HepG2 (cell line): Measurements from ENCODE around the gene C3orf18. TPM values are rescaled to one million over a fixed set of nuclear protein-coding genes. Genes with fewer than 3 reads are reported as not detected.

Experiments used
- ATAC-seq: fragments of 200-7000 bp; cut with Tn5 transposase; 3 replicates; pipeline ENCODE4 v1.9.1; 2020; ENCODE audit warnings: mild to moderate bottlenecking, moderate library complexity
- BruUV-seq: library from RNA; stranded (reverse); fragments of 400-500 nt; replicated peaks from 2 replicates; lab custom pipeline; 2021; lab: Mats Ljungman, UMichigan
- CTCF ChIA-PET: fragments of 300-600 bp; formaldehyde crosslinking; extraction: SDS; loops from one replicate; lab custom pipeline; 2021; ENCODE audit warnings: low total read pairs, inconsistent platforms, low intra/inter-chr PET ratio; lab: Yijun Ruan, JAX
- POLR2A ChIA-PET: fragments of 350-600 bp; sonication (Branson Sonifier 250); formaldehyde crosslinking; loops from one replicate; lab custom pipeline; 2020; ENCODE audit warnings: antibody characterized with exemption, inconsistent platforms; lab: Yijun Ruan, JAX
- DNase-seq: peaks from one replicate; pipeline ENCODE4 v3.0.0-alpha.2; 2015; ENCODE audit warnings: low spot score
- FAIRE-seq: peaks from 3 replicates; lab custom pipeline; 2011; peaks lifted over from hg19 to GRCh38; lab: Jason Lieb, UNC
- H2AFZ ChIP-seq: one replicate; pipeline ENCODE4 v1.6.1; 2011; ENCODE audit warnings: low read length, inconsistent platforms
- H3K27ac ChIP-seq: fragments of 300-600 bp; 3 replicates; pipeline ENCODE4 v1.8.0; 2011; ENCODE audit warnings: mixed run types, mild to moderate bottlenecking, mixed read lengths, low read length, inconsistent platforms; ENCODE audit not compliant: insufficient read depth; ENCODE audit errors: extremely low read length
- H3K27me3 ChIP-seq, 2 experiments: fragments of 200-600 bp in 1 of 2; 2 replicates in 1 of 2; 3 replicates in 1 of 2; pipeline versions ENCODE4 v1.6.0 to v1.8.0; 2011; ENCODE audit warnings: low read length in 2 of 2, mild to moderate bottlenecking in 2 of 2, moderate library complexity in 2 of 2, inconsistent platforms in 1 of 2; ENCODE audit not compliant: insufficient read depth in 2 of 2, control insufficient read depth in 1 of 2
- H3K36me3 ChIP-seq, 2 experiments: fragments of 200-600 bp in 1 of 2; replicated peaks in 1 of 2; 2 replicates in 1 of 2; 3 replicates in 1 of 2; pipeline versions ENCODE4 v1.5.1 to v1.8.0; 2011; ENCODE audit warnings: low read length in 2 of 2, inconsistent platforms in 1 of 2; ENCODE audit not compliant: insufficient read depth in 2 of 2, control insufficient read depth in 1 of 2
- H3K4me1 ChIP-seq: 2 replicates; pipeline ENCODE4 v1.5.1; 2012; ENCODE audit warnings: low read length, inconsistent platforms; ENCODE audit not compliant: insufficient read depth
- H3K4me2 ChIP-seq: 2 replicates; pipeline ENCODE4 v1.6.0; 2011; ENCODE audit warnings: low read depth, low read length, inconsistent platforms
- H3K4me3 ChIP-seq, 3 experiments: fragments of 200-600 bp in 1 of 3; sonication (generic), shearing (Covaris generic) in 1 of 3; replicated peaks in 1 of 3; 2 replicates each; pipeline ENCODE4 v1.5.1; 2011 to 2016; ENCODE audit warnings: low read length in 3 of 3, inconsistent platforms in 2 of 3, low read depth in 2 of 3, mild to moderate bottlenecking in 2 of 3, control low read depth in 1 of 3, mixed read lengths in 1 of 3; ENCODE audit not compliant: insufficient read depth in 1 of 3
- H3K79me2 ChIP-seq: one replicate; pipeline ENCODE4 v1.6.1; 2011; ENCODE audit warnings: low read length, inconsistent platforms; ENCODE audit not compliant: insufficient read depth
- H3K9ac ChIP-seq: 2 replicates; pipeline ENCODE4 v1.6.0; 2011; ENCODE audit warnings: mild to moderate bottlenecking, low read depth, low read length, inconsistent platforms; ENCODE audit not compliant: insufficient read depth
- H3K9me3 ChIP-seq: 2 replicates; pipeline ENCODE4 v1.5.1; 2012; ENCODE audit warnings: mild to moderate bottlenecking, low read length
- H4K20me1 ChIP-seq: 2 replicates; pipeline ENCODE4 v1.6.0; 2011; ENCODE audit warnings: inconsistent platforms, mild to moderate bottlenecking, low read length, moderate library complexity; ENCODE audit not compliant: insufficient read depth
- ATM ChIP-seq: fragments of 450-650 bp; IDR thresholded peaks from 2 replicates; pipeline ENCODE4 v1.7.1; 2017; ENCODE audit warnings: mild to moderate bottlenecking, borderline replicate concordance
- HMG20A ChIP-seq: IDR thresholded peaks from 2 replicates; pipeline ENCODE4 v1.6.1; 2016; ENCODE audit warnings: borderline replicate concordance
- HNF4G ChIP-seq, 2 experiments: sonication (generic) in 1 of 2; formaldehyde crosslinking in 1 of 2; IDR thresholded peaks; 2 replicates each; pipeline versions ENCODE4 v1.4.0 to v1.6.1; 2011 to 2020; ENCODE audit warnings: borderline replicate concordance in 2 of 2, low read depth in 2 of 2, mild to moderate bottlenecking in 2 of 2, low read length in 1 of 2, missing genetic modification reagents in 1 of 2, moderate library complexity in 1 of 2
- KDM6A ChIP-seq: IDR thresholded peaks from 2 replicates; pipeline ENCODE4 v1.6.1; 2016; ENCODE audit warnings: low read depth
- NPAS2 ChIP-seq: sonication (generic); formaldehyde crosslinking; IDR thresholded peaks from 2 replicates; pipeline ENCODE4 v1.8.0; 2022; ENCODE audit warnings: mild to moderate bottlenecking, missing genetic modification reagents, borderline replicate concordance
- NR2F6 ChIP-seq, 2 experiments: IDR thresholded peaks; 2 replicates each; pipeline ENCODE4 v1.6.1; 2016; ENCODE audit warnings: antibody characterized with exemption in 1 of 2, mild to moderate bottlenecking in 1 of 2
- PAF1 ChIP-seq: IDR thresholded peaks from 2 replicates; pipeline ENCODE4 v1.6.1; 2016; ENCODE audit warnings: missing genetic modification reagents, missing compliant biosample characterization
- PRDM4 ChIP-seq: sonication (generic); formaldehyde crosslinking; IDR thresholded peaks from 2 replicates; pipeline ENCODE4 v1.9.0; 2021; ENCODE audit warnings: missing genetic modification reagents, borderline replicate concordance
- SP5 ChIP-seq: IDR thresholded peaks from 2 replicates; pipeline ENCODE4 v1.6.1; 2016; ENCODE audit warnings: low read depth, borderline replicate concordance
- SPEN ChIP-seq: sonication (generic); formaldehyde crosslinking; IDR thresholded peaks from 2 replicates; pipeline ENCODE4 v1.5.1; 2020; ENCODE audit warnings: low read depth, mild to moderate bottlenecking, missing genetic modification reagents
- TFDP2 ChIP-seq: sonication (generic); formaldehyde crosslinking; IDR thresholded peaks from 2 replicates; pipeline ENCODE4 v1.4.0; 2020; ENCODE audit warnings: missing genetic modification reagents
- THAP11 ChIP-seq: IDR thresholded peaks from 2 replicates; pipeline ENCODE4 v1.6.1; 2016; ENCODE audit warnings: missing biosample characterization, missing genetic modification reagents
- ZFAT ChIP-seq: sonication (generic); formaldehyde crosslinking; conservative IDR thresholded peaks from 2 replicates; pipeline ENCODE4 v1.8.1; 2023; ENCODE audit warnings: missing genetic modification reagents, inconsistent platforms
- ZNF274 ChIP-seq: sonication (generic); formaldehyde crosslinking; IDR thresholded peaks from 2 replicates; pipeline ENCODE4 v1.5.1; 2020; ENCODE audit warnings: mild to moderate bottlenecking, missing genetic modification reagents
- ZNF329 ChIP-seq: sonication (generic); formaldehyde crosslinking; IDR thresholded peaks from 2 replicates; pipeline ENCODE4 v1.9.0; 2021; ENCODE audit warnings: low read depth, mild to moderate bottlenecking, missing genetic modification reagents
- ZNF430 ChIP-seq: sonication (generic); formaldehyde crosslinking; IDR thresholded peaks from 2 replicates; pipeline ENCODE4 v1.9.0; 2021; ENCODE audit warnings: mild to moderate bottlenecking, missing genetic modification reagents
- ZNF75D ChIP-seq: sonication (generic); formaldehyde crosslinking; IDR thresholded peaks from 2 replicates; pipeline ENCODE4 v1.8.1; 2023; ENCODE audit warnings: missing genetic modification reagents, mild to moderate bottlenecking, borderline replicate concordance
- ZNF775 ChIP-seq: sonication (generic); formaldehyde crosslinking; IDR thresholded peaks from 2 replicates; pipeline ENCODE4 v1.4.0; 2020; ENCODE audit warnings: missing genetic modification reagents, mild to moderate bottlenecking, moderate library complexity, borderline replicate concordance
- ZXDC ChIP-seq: sonication (generic); formaldehyde crosslinking; IDR thresholded peaks from 2 replicates; pipeline ENCODE4 v1.5.0; 2020; ENCODE audit warnings: mild to moderate bottlenecking, missing genetic modification reagents
- WGBS: methylation state at CpG from one replicate; pipeline ENCODE4 v1.1.6; 2017; ENCODE audit warnings: low lambda C conversion rate; 5-methylcytosine and 5-hydroxymethylcytosine counted together
- in situ Hi-C: cut with HindIII; loops from 2 replicates; pipeline ENCODE4 v1.10.0; 2017; ENCODE audit warnings: low pct_unique_long_range_greater_than_20kb; ENCODE audit not compliant: extremely low pct_ligation_motif_present
- intact Hi-C: fragments of 100-400 bp; cut with micrococcal nuclease; formaldehyde crosslinking; loops from one replicate; pipeline ENCODE4 v1.10.0; 2022; ENCODE audit not compliant: unreplicated experiment
- polyA plus RNA-seq, 8 experiments: library from polyadenylated mRNA; depleted of rRNA in 3 of 8; stranded (reverse) in 7 of 8; unstranded in 1 of 8; fragments of >200 nt; fragmentation: Illumina TruSeq in 4 of 8; extraction: Trizol in 4 of 8; gene quantifications; 2 replicates each; pipeline versions ENCODE4 v1.2.1 to v1.2.3, GENCODE V29; 2011 to 2016; ENCODE audit warnings: low read depth in 4 of 8, missing spikeins in 1 of 8, mixed read lengths in 1 of 8; ENCODE audit not compliant: insufficient read depth in 1 of 8
- total RNA-seq, 5 experiments: library from RNA; depleted of rRNA; stranded (reverse); fragments of >200 nt; fragmentation: Illumina TruSeq; extraction: Trizol; gene quantifications; 2 replicates each; pipeline ENCODE4 v1.2.3, GENCODE V29; 2016; ENCODE audit warnings: low read depth in 1 of 5

C3orf18 gene
- total and polyA plus RNA-seq, 2 of the 13 experiments (the other 11 are each of a cell fraction or from before 2014, with no cell fraction given), result 1.6 to 4.8 TPM

GRCh38 chr3:50545781-50546180 lies 21.8 kb downstream of the C3orf18 start:
- no peak for FAIRE-seq
- 0% methylated on average over 1 of the region's 1 CpG for WGBS
- Histone ChIP-seq H3K4me1 (no peaks in the 10 kb centered on the region), H3K9ac (no peak overlapping the region), H3K27ac (no peak overlapping the region), H4K20me1 (peaks cover 2% of the 10 kb centered on the region; the same call in 1 of the 2 replicates), H3K36me3 (no peaks in the 10 kb centered on the region), H3K4me3 (no peak overlapping the region), H2AFZ (no peak overlapping the region), H3K27me3 (no peaks in the 10 kb centered on the region), H3K79me2 (no peaks in the 10 kb centered on the region), H3K9me3 (no peaks in the 10 kb centered on the region), H3K4me2 (no peak overlapping the region)
- ChIA-PET CTCF (interaction anchor here (0.7 kb wide), 1 partner anchor 110 kb away, joined by 3 read pairs; no protein-coding TSS in a partner anchor), POLR2A (interaction anchor here (0.6 kb wide), 1 partner anchor 762 kb away, joined by 3 read pairs; no protein-coding TSS in a partner anchor)
- intact Hi-C loops, result loop anchor here (10.0 kb wide), 1 partner anchor 201 kb away; the partner anchor contains the start of genes RASSF1 and ZMYND10
- in situ Hi-C loops, result loop anchor here (5.0 to 10.0 kb wide), 2 partner anchors 108 to 201 kb away; partner anchors contain the start of genes RASSF1 and ZMYND10
- DNase-seq, result no peak
- no TSS peak for BruUV-seq
- no peak for ATAC-seq
- TF ChIP-seq ZFAT (CRISPR knock-in tag) (no peak), PRDM4 (CRISPR knock-in tag) (no peak), NR2F6 (IDR thresholded peaks at IDR 0.05) (no peak), NR2F6 (CRISPR knock-in tag; IDR thresholded peaks at IDR 0.05) (no peak), SP5 (CRISPR knock-in tag) (no peak), ATM (no peak), THAP11 (CRISPR knock-in tag) (no peak), SPEN (no peak), TFDP2 (no peak), ZNF430 (CRISPR knock-in tag) (no peak), HNF4G (IDR thresholded peaks at IDR 0.05; ENCODE audit: borderline replicate concordance, low read depth, low read length) (no peak), HNF4G (CRISPR knock-in tag; IDR thresholded peaks at IDR 0.05; ENCODE audit: borderline replicate concordance, low read depth) (no peak), ZXDC (no peak), HMG20A (CRISPR knock-in tag) (no peak), PAF1 (CRISPR knock-in tag) (no peak), ZNF274 (CRISPR knock-in tag) (no peak), ZNF775 (no peak), ZNF329 (no peak), NPAS2 (no peak), ZNF75D (CRISPR knock-in tag) (no peak), KDM6A (CRISPR knock-in tag) (no peak)
